RPMI7951 (cell line): ENCODE results near the gene TFEB. TPM values are rescaled to one million over a fixed set of nuclear protein-coding genes. Genes with fewer than 3 reads are reported as not detected.
"Not testable (repeated sequence)": the region's sequence is repeated elsewhere in the genome, so short reads cannot be mapped to it uniquely, and the experiment has no call there.

Experiments
- DNase-seq: peaks from one replicate; pipeline ENCODE4 v3.0.0-alpha.2; 2012; ENCODE audit warnings: low read depth
- total RNA-seq: library from RNA; depleted of rRNA; stranded (reverse); fragments of >200 nt; shearing (Covaris generic); gene quantifications from 2 replicates; pipeline ENCODE4 v1.2.3, GENCODE V29; 2014

Gene TFEB
- total RNA-seq, 1 experiment from 2014 or later, result 11.8 TPM

- DNase-seq, result not testable (repeated sequence)
Observed at GRCh38 chr6:41766043-41766664, 30.7 kb upstream of the TFEB start.

- peak; percentile 21 for DNase-seq
Observed at GRCh38 chr6:41763470-41763869, 28.1 kb upstream of the TFEB start.

- DNase-seq, result no peak
Observed at GRCh38 chr6:41759905-41760579, 24.6 kb upstream of the TFEB start.

- no peak for DNase-seq
Observed at GRCh38 chr6:41759106-41759904, 23.9 kb upstream of the TFEB start.

- DNase-seq, result no peak
Observed at GRCh38 chr6:41758641-41759035, 23.2 kb upstream of the TFEB start.

GRCh38 chr6:41757931-41758640 lies 22.7 kb upstream of the TFEB start:
- DNase-seq, result no peak

GRCh38 chr6:41757271-41757670 lies 21.9 kb upstream of the TFEB start:
- DNase-seq, result no peak

- no peak for DNase-seq
Observed at GRCh38 chr6:41756354-41756753, 20.9 kb upstream of the TFEB start.

GRCh38 chr6:41755895-41756294 lies 20.5 kb upstream of the TFEB start:
- DNase-seq, result no peak

GRCh38 chr6:41750374-41750773 lies 15.0 kb upstream of the TFEB start:
- DNase-seq, result no peak

- no peak for DNase-seq
Observed at GRCh38 chr6:41748542-41748941, 13.1 kb upstream of the TFEB start.

- no peak for DNase-seq
Observed at GRCh38 chr6:41748102-41748477, 12.7 kb upstream of the TFEB start.

GRCh38 chr6:41747256-41748101 lies 12.1 kb upstream of the TFEB start, which contains the start of gene PGC:
PGC (minus strand) TSS chr6:41747397; CDS start chr6:41747334, 63 bp downstream.
- DNase-seq, result no peak

GRCh38 chr6:41746107-41746506 lies 10.7 kb upstream of the TFEB start:
- DNase-seq, result no peak

- no peak for DNase-seq
Observed at GRCh38 chr6:41744236-41744787, 8.9 kb upstream of the TFEB start.

- no peak for DNase-seq
Observed at GRCh38 chr6:41743406-41744235, 8.2 kb upstream of the TFEB start.

- no peak for DNase-seq
Observed at GRCh38 chr6:41741625-41742490, 6.5 kb upstream of the TFEB start.

GRCh38 chr6:41740366-41741162 lies 5.2 kb upstream of the TFEB start:
- no peak for DNase-seq
